Heart left ventricle (tissue), 16 donors: Measurements from ENCODE around the gene CD48. TPM values are rescaled to one million over a fixed set of nuclear protein-coding genes. Genes with fewer than 3 reads are reported as not detected.

ENCODE experiments used
- ATAC-seq, 4 donors: fragments of 200-7000 bp; cut with Tn5 transposase; one replicate each; pipeline ENCODE4 v1.9.1; 2020 to 2022; ENCODE audit warnings: moderate library complexity in 4 of 4, mild to moderate bottlenecking in 3 of 4, moderate number of reproducible peaks in 1 of 4
- DNase-seq, 5 donors: peaks; one replicate each; pipeline ENCODE4 v3.0.0-alpha.2; 2020
- H3K27ac ChIP-seq, 12 donors: fragments of 200-600 bp; sonication (generic) in 4 of 12; one replicate each; pipeline versions ENCODE4 v1.5.0 to v1.8.0; 2016 to 2022; ENCODE audit warnings: mild to moderate bottlenecking in 2 of 12
- H3K27me3 ChIP-seq, 9 donors: fragments of 200-600 bp; sonication (generic) in 2 of 9; one replicate each; pipeline versions ENCODE4 v1.5.1 to v1.8.0; 2016 to 2022; ENCODE audit warnings: mild to moderate bottlenecking in 3 of 9
- H3K36me3 ChIP-seq, 9 donors: fragments of 200-600 bp; sonication (generic) in 2 of 9; one replicate each; pipeline versions ENCODE4 v1.5.0 to v1.8.0; 2018 to 2022; ENCODE audit warnings: mild to moderate bottlenecking in 2 of 9
- H3K4me1 ChIP-seq, 12 donors: fragments of 200-600 bp; sonication (generic) in 4 of 12; one replicate each; pipeline versions ENCODE4 v1.5.0 to v1.8.0; 2016 to 2022; ENCODE audit warnings: mild to moderate bottlenecking in 3 of 12
- H3K4me3 ChIP-seq, 12 donors: fragments of 200-600 bp; sonication (generic) in 4 of 12; one replicate each; pipeline versions ENCODE4 v1.5.0 to v1.8.0; 2017 to 2022; ENCODE audit warnings: mild to moderate bottlenecking in 9 of 12, moderate library complexity in 4 of 12
- H3K9me3 ChIP-seq, 12 donors: fragments of 200-600 bp; sonication (generic) in 4 of 12; one replicate each; pipeline versions ENCODE4 v1.5.0 to v1.8.0; 2016 to 2022; ENCODE audit warnings: mild to moderate bottlenecking in 1 of 12
- POLR2A ChIP-seq, 2 donors: fragments of 450-650 bp; IDR thresholded peaks; one replicate each; pipeline ENCODE4 v1.6.1; 2017; ENCODE audit warnings: antibody characterized with exemption in 2 of 2, mild to moderate bottlenecking in 2 of 2, moderate library complexity in 2 of 2
- WGBS, 4 donors: extraction: QIAGEN DNeasy Blood & Tissue Kit in 2 of 4; methylation state at CpG; one replicate each; pipeline versions ENCODE4 v1.1.5 to v1.1.7; 2013 to 2018; 5-methylcytosine and 5-hydroxymethylcytosine counted together
- intact Hi-C, 10 donors: fragments of 100-400 bp; cut with DNase I; formaldehyde crosslinking; loops; one replicate each; pipeline versions ENCODE4 v1.11.1 to v1.14.2; 2022
- polyA plus RNA-seq, 2 donors: library from polyadenylated mRNA; stranded (reverse); fragments of 200-250 nt; gene quantifications; one replicate each; pipeline ENCODE4 v1.2.3, GENCODE V29; 2013
- total RNA-seq, 9 donors: library from RNA; depleted of rRNA in 2 of 9; stranded (reverse); fragments of >200 nt in 2 of 9; fragmentation: NEBNext Ultra II Directional in 3 of 9; extraction: Animal tissue kit (Norgen Biotek cat#: 25700) in 3 of 9; gene quantifications; one replicate each; pipeline versions ENCODE4 v1.1.0 to v1.2.4, GENCODE V29; 2016 to 2023
- TF ChIP-seq, protein P1 (sequence below), 12 donors: fragments of 200-600 bp; sonication (generic) in 4 of 12; IDR thresholded peaks; one replicate each; pipeline versions ENCODE4 v1.5.0 to v1.8.0; 2018 to 2022; ENCODE audit warnings: antibody characterized with exemption in 12 of 12, mild to moderate bottlenecking in 5 of 12
- donor health status: ischemic (EF 13 %, LVEDD 7.1; RV severe dilation, severe dysfunction).
- donor health status: healthy with polysubstance abuse.
- donor health status: DM: no; HTN: yes; CAD: no.
- donor health status: DM: no; HTN: no; CAD: no.
- donor health status: ischemic (EF 25% LVEDD 6.9; RV normal size, moderate dysfunction).
- donor health status: ischemic (EF 25% LVEDD 5.7; RV mildly dilated, moderate dysfunction).
- donor health status: healthy.
- donor health status: DM: yes; HTN: yes; CAD: no.
- donor health status: ischemic (EF 35%, LVEDD 5.7; RV mildly dilated, moderate dysfunction).
- donor health status: nonischemic (EF 11% LVEDD 7.7; RV severe dilation, severe dysfunction).
- donor health status: DM: yes; HTN: yes; CAD: no.
- donor health status: PGD.
- donor health status: ischemic (EF 29% LVEDD 5.4; RV normal size, mild dysfunction).
- donor health status: nonischemic (EF 23%, LVEDD 6.1; RV moderate dilation, normal function).

CD48 gene
- total and polyA plus RNA-seq, 11 donors = 0.49 to 31.6 (median 0.71) TPM

DNA sequence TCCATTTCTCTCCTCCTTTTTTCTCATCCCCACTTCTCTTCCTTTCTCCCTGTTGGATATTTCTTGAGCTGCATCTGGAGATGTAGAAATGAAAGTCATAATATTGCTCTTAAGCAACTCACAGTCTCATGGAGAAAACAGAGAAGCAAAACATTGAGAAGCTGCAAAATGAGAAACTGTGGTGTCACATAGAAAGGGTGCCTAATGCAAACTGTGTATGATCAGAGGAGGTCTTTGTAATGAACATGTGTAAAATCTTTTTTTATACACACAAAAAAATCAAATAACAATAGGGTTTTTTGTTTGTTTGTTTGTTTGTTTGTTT, 15.7 kb upstream of the CD48 start:
- Histone ChIP-seq H3K27ac (no peak overlapping the region), H3K4me3 (no peak overlapping the region), H3K4me1 (peaks cover 0 to 34% (median 0%) of the 10 kb centered on the region in 12 donors), H3K9me3 (no peaks in the 10 kb centered on the region), H3K36me3 (no peaks in the 10 kb centered on the region), H3K27me3 (peaks cover 0 to 6% (median 0%) of the 10 kb centered on the region in 9 donors)
- intact Hi-C loops = loop anchor here in 8 of 10 donors (2.0 to 10.0 kb wide), 9 partner anchors 104 to 368 kb away; partner anchors contain the start of genes ITLN2 (in 5 of the 8) and KLHDC9 (in 1 of the 8)
- ATAC-seq (no peak), DNase-seq (no peak)
- TF ChIP-seq, protein P1, sequence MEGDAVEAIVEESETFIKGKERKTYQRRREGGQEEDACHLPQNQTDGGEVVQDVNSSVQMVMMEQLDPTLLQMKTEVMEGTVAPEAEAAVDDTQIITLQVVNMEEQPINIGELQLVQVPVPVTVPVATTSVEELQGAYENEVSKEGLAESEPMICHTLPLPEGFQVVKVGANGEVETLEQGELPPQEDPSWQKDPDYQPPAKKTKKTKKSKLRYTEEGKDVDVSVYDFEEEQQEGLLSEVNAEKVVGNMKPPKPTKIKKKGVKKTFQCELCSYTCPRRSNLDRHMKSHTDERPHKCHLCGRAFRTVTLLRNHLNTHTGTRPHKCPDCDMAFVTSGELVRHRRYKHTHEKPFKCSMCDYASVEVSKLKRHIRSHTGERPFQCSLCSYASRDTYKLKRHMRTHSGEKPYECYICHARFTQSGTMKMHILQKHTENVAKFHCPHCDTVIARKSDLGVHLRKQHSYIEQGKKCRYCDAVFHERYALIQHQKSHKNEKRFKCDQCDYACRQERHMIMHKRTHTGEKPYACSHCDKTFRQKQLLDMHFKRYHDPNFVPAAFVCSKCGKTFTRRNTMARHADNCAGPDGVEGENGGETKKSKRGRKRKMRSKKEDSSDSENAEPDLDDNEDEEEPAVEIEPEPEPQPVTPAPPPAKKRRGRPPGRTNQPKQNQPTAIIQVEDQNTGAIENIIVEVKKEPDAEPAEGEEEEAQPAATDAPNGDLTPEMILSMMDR (IDR thresholded peaks at IDR 0.05) = no peak
- no peak for TF ChIP-seq POLR2A (IDR thresholded peaks at IDR 0.05)

DNA sequence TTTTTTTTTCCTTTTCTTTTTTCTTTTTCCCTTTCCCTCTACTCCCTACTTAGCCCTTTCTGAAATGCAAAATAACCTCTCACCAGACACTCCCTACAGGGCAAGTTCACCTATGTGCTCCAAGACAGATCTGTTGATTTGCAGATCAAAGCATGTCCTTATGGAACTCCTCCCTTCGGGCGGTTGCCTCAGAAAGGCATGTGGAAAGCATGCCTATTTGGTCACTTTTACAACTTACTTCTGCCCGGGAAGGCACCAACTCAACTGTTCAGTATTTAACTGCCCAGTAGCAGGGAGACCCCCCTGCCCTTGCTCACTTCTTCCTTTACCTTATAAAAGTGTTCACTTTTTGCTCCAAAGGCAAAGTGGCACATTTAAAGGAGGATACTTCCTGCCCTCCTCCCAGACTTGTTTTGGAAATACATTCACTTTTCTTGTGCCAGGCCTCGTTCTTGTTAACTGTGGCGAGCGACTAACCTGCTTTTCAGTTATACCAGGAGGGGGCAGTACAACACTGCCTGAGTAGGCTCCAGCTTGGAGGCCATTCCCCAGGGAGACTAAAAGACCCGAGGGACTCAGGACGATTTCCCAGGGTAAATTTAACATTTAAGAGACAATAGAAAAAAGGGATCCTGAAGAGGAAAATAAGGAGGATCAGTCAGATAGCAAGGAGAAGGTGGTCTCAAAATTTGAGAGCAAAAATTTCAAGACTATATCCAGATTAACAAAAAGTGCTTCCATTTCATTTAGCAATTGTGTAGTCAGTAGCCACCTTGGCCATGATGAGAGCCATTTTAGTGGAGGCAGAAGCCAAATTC, 15.1 kb upstream of the CD48 start:
- ATAC-seq = peak; percentile 67 to 81 (median 72)
- H3K4me3 ChIP-seq = no peak overlapping the region
- peak in 4 of 5 donors; percentile 34 to 56 (median 47) for DNase-seq
- peak overlapping the region in 1 of 12 donors; percentile 43 for H3K27ac ChIP-seq
- intact Hi-C loops = loop anchor here in 8 of 10 donors (2.0 to 10.0 kb wide), 9 partner anchors 104 to 368 kb away; partner anchors contain the start of genes ITLN2 (in 5 of the 8) and KLHDC9 (in 1 of the 8)
- TF ChIP-seq, protein P1 (IDR thresholded peaks at IDR 0.05) = peak; percentile 56 to 84 (median 69)
- TF ChIP-seq POLR2A (IDR thresholded peaks at IDR 0.05) = no peak
- 18 to 26% (median 22%) methylated on average over 8 of the region's 8 CpGs for WGBS, 4 donors
- H3K9me3 ChIP-seq = no peaks in the 10 kb centered on the region
- no peaks in the 10 kb centered on the region for H3K36me3 ChIP-seq
- H3K4me1 ChIP-seq = peaks cover 0 to 30% (median 0%) of the 10 kb centered on the region in 12 donors
- H3K27me3 ChIP-seq = peaks cover 0 to 6% (median 0%) of the 10 kb centered on the region in 9 donors

DNA sequence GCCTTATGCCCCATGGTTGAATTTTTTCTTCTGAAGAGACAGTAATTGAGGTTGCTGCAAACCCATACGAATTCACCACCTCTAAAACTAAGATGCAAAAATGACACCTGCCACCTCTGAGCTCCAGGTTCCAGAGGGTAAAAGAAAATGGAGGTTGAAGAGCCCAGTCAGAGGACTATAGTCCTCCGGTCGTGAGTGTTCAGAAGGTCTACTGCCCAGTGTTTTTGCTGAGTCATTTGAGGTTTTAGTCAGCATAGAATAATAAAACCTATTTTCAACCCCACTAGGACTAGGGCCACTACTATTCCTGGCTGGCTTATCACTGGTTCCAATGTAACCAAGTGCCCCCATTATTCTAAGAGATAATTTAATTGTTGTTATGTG, 14.5 kb upstream of the CD48 start:
- Histone ChIP-seq H3K9me3 (no peaks in the 10 kb centered on the region), H3K36me3 (no peaks in the 10 kb centered on the region), H3K27me3 (peaks cover 0 to 6% (median 0%) of the 10 kb centered on the region in 9 donors), H3K27ac (peak overlapping the region in 1 of 12 donors; percentile 43), H3K4me1 (peaks cover 0 to 31% (median 0%) of the 10 kb centered on the region in 12 donors), H3K4me3 (no peak overlapping the region)
- peak in 1 of 4 donors; percentile 13 for ATAC-seq
- TF ChIP-seq POLR2A (IDR thresholded peaks at IDR 0.05) = no peak
- TF ChIP-seq, protein P1 (IDR thresholded peaks at IDR 0.05) = no peak
- 56 to 71% (median 63%) methylated on average over 3 of the region's 3 CpGs for WGBS, 4 donors
- no peak for DNase-seq
- intact Hi-C loops = loop anchor here in 8 of 10 donors (2.0 to 10.0 kb wide), 9 partner anchors 105 to 369 kb away; partner anchors contain the start of genes ITLN2 (in 5 of the 8) and KLHDC9 (in 1 of the 8)
